ENCODE measurements around the gene PARD3B.

- no peak for TF ChIP-seq CTCF (IDR thresholded peaks at IDR 0.05)
- TF ChIP-seq POLR2A (IDR thresholded peaks at IDR 0.05) = no peak
Measured at GRCh38 chr2:205496772-205497171, 951.5 kb downstream of the PARD3B start.

Data from lower leg skin (tissue), 3 donors.